ENCODE measurements around the gene SNX7.
A peak's percentile ranks its signal among the peaks of the same experiment; 100 is the strongest.

The SNX7 gene

DNA sequence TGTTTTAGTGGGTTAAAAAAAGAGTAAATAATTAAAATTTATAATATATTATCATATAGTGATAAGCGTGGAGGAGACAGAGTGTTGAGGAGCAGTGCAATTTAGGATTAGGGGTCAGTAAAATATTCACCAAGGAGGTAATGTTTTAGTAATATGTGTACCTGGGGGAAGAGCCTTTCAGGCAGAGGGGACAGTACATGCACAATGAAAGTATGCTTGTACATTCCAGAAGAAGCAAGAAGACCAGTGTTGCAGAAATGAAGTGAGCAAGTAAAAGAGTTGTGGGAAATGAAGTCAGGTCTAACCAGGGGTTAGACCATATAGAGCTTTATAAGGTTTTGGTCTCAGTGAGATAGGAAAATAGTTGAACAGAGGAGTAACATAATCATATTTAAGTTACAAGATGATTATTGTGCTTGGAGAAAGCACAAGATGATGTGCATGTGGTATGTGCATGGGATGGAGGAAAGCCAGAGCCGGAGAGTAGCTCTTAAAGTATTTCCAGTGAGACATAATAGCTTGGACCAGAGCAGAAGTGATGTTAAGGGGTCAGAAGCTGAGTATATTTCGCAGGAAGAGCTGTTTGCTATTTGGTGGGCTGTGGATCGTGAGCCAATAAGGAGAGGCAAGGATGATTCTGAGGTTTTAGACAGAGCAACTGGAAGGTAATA, 44.8 kb downstream of the SNX7 start:
- no peak for TF ChIP-seq GATA2 (IDR thresholded peaks at IDR 0.05; ENCODE audit: low read depth, low read length)
- TF ChIP-seq GATA3 (IDR thresholded peaks at IDR 0.05; ENCODE audit: low read depth, low read length): no peak

GRCh38 chr1:98707556-98707955, 46.0 kb downstream of the SNX7 start:
- TF ChIP-seq GATA3 (IDR thresholded peaks at IDR 0.05; ENCODE audit: low read depth, low read length) (no peak), GATA2 (IDR thresholded peaks at IDR 0.05; ENCODE audit: low read depth, low read length) (no peak)

GRCh38 chr1:98709906-98710305, 48.4 kb downstream of the SNX7 start:
- no peak for TF ChIP-seq GATA3 (IDR thresholded peaks at IDR 0.05; ENCODE audit: low read depth, low read length)
- TF ChIP-seq GATA2 (IDR thresholded peaks at IDR 0.05; ENCODE audit: low read depth, low read length): no peak

DNA sequence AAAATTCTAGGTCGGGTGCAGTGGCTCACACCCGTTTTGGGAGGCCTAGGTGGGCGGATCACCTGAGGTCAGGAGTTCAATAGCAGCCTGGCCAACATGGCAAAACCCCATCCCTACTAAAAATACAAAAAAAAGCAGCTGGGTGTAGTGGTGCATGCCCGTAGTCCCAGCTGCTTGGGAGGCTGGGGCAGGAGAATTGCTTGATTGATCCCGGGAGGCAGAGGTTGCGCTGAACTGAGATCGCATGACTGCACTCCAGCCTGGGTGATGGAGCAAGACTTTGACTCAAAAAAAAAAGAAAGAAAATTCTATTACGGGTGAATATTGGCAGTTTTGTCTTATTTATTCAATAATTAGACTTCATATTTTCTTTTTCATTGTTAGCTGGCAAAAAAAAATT, 62.1 kb downstream of the SNX7 start:
- TF ChIP-seq GATA3 (IDR thresholded peaks at IDR 0.05; ENCODE audit: low read depth, low read length): no peak
- TF ChIP-seq GATA2 (IDR thresholded peaks at IDR 0.05; ENCODE audit: low read depth, low read length): no peak

GRCh38 chr1:98732985-98733781, 71.7 kb downstream of the SNX7 start:
- TF ChIP-seq GATA3 (IDR thresholded peaks at IDR 0.05; ENCODE audit: low read depth, low read length) (no peak), GATA2 (IDR thresholded peaks at IDR 0.05; ENCODE audit: low read depth, low read length) (no peak)

DNA sequence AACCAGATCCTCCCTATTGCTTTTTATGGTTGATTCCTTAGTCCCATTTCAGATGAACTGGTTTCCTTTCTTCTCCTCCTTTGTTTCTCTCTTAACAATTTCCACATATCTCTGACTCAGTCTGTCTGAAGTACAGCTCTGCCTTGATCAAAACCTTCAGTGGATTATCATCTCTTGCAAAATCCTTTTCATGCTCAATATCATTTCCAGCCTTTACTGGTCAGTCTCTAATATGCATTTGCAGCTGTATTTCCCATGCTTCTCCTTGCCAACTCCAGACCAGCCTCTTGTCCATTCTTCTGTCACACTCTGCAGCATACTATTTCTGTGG, 72.2 kb downstream of the SNX7 start:
- TF ChIP-seq GATA3 (IDR thresholded peaks at IDR 0.05; ENCODE audit: low read depth, low read length) (no peak), GATA2 (IDR thresholded peaks at IDR 0.05; ENCODE audit: low read depth, low read length) (no peak)

DNA sequence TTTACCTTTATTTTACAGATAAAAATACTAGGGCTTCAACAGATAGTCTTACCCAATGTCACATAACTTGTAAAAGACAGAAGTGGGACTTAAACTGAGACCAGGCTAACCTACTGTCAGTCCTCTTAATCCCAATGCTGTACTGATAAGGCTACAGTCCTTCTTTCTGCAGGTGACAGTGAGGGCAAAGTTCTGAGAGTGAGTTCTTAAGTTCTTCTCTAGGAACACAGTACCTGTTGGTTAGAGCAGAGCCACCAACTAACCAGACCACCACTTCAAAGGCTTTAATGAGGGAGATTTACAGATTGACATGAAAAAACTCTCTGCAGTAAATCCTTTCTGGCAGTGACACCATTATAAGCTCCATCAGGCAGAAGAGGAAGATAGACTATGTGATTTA, 74.2 kb downstream of the SNX7 start:
- TF ChIP-seq GATA3 (IDR thresholded peaks at IDR 0.05; ENCODE audit: low read depth, low read length): no peak
- TF ChIP-seq GATA2 (IDR thresholded peaks at IDR 0.05; ENCODE audit: low read depth, low read length): no peak

- TF ChIP-seq GATA3 (IDR thresholded peaks at IDR 0.05; ENCODE audit: low read depth, low read length) (no peak), GATA2 (IDR thresholded peaks at IDR 0.05; ENCODE audit: low read depth, low read length) (no peak)
Measured at GRCh38 chr1:98737835-98738234, 76.3 kb downstream of the SNX7 start.

GRCh38 chr1:98739762-98740161, 78.2 kb downstream of the SNX7 start:
- no peak for TF ChIP-seq GATA3 (IDR thresholded peaks at IDR 0.05; ENCODE audit: low read depth, low read length)
- no peak for TF ChIP-seq GATA2 (IDR thresholded peaks at IDR 0.05; ENCODE audit: low read depth, low read length)

GRCh38 chr1:98741164-98741563, 79.6 kb downstream of the SNX7 start:
- TF ChIP-seq GATA3 (IDR thresholded peaks at IDR 0.05; ENCODE audit: low read depth, low read length) (no peak), GATA2 (IDR thresholded peaks at IDR 0.05; ENCODE audit: low read depth, low read length) (no peak)

DNA sequence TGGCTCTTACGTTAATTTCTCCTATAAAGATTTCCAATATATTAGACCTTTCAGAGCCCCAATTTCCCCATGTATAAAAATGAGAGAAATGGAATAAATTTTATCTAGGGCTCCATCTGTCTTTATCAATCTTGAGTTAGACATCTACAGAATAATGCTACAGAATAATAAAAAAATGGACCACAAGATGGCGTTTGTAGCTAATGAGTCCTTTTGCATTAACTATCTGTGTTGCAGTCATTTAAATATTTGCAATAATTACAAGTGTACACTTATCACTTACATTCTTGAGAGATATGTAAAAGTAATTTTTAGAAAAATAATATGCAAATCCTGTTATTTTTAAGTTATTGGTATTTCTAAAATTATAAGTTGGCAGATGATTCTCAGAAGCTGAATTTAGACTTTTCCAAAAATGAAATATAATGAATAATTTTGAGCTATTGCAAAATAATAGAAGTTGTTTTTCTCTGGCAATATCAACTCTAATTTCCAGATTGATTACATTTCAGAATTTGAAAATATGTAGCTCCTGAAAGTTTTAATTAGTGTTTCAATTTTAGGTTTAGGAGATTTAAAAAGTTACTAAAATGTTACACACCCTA, 87.7 kb downstream of the SNX7 start:
- TF ChIP-seq GATA3 (IDR thresholded peaks at IDR 0.05; ENCODE audit: low read depth, low read length) (peak; percentile 37; the same call in 1 of the 2 replicates), GATA2 (IDR thresholded peaks at IDR 0.05; ENCODE audit: low read depth, low read length) (no peak)

DNA sequence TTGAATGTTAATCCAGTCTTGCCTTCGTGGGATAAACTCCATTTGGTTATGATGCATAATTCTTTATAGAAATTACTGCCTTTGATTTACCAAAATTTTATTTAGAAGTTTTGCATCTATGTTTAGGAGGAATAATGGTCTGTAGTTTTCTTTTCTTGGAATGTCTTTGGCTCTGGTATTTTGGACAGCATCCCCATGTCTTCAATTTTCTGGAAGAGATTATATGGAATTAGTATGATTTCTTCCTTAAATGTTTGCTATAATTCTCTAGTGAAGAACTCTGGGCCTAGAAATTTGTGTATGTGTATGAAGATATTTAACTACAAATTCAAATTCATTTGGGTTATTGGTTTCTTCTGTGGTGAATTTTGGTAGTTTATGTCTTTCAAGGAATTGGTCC, 92.7 kb downstream of the SNX7 start:
- TF ChIP-seq GATA3 (IDR thresholded peaks at IDR 0.05; ENCODE audit: low read depth, low read length): no peak
- no peak for TF ChIP-seq GATA2 (IDR thresholded peaks at IDR 0.05; ENCODE audit: low read depth, low read length)

DNA sequence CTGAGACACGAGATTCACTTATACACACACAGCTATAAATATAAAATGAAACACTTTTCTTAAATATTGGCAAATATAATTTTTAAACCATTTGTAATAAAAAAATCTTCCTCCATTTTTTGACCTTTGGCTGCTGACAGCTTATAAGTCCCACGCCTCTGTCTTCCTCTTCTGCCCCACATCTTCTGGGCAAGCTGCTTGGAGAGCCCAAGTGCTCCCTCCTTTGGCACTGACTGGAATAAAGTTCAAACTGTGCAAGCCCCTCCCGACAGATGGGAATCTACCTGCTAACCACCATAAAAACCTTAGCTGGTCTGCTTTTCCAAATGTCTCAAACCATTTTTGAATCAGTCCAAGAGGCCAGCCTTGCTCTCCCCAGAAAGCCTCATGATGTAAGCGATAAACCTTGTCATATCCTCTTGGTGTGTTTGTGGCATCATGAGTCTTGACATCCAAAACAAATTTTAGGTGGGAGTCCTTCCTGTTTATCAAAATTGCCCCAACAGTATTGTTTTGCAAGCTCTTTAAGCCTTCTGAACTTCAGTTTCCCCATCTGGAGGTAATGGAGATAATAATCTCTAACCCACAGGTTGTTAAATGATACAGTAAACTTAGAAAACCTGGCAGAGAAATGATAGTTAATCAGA, 99.8 kb downstream of the SNX7 start:
- TF ChIP-seq GATA3 (IDR thresholded peaks at IDR 0.05; ENCODE audit: low read depth, low read length) (no peak), GATA2 (IDR thresholded peaks at IDR 0.05; ENCODE audit: low read depth, low read length) (no peak)

DNA sequence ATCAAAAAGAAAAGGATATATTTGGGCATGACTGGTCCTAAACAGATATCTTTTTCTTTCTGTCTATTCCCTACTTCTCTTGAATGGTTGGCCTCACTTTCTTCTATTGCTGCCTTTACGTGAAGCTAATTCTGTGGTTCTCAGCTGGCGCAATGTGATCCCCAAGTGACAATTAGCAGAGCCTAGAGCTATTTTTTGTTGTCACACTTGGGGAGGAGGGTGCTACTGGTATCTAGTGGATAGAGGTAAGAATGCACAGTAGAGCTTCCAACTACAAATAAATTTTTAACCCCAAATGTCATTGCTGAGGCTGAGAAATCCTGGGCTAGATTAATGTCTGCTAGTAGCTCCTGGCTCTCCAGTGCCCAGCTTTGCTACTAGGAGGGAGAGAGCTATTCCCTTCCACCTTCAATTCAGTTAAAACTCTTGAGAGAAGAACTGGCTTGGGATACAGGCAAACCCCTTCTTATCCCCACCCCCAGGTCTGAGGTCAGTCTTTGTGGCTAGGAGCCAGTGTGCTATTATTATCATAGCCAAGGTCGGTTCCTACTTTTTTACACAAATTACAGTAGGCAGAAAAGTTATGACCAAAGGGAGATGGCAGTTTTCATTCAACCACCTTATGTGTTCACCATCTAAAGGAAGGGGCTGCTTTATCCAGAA, 102.1 kb downstream of the SNX7 start:
- no peak for TF ChIP-seq GATA3 (IDR thresholded peaks at IDR 0.05; ENCODE audit: low read depth, low read length)
- no peak for TF ChIP-seq GATA2 (IDR thresholded peaks at IDR 0.05; ENCODE audit: low read depth, low read length)

All from SH-SY5Y (cell line).